Fibroblast of upper back skin (primary cell): Measurements from ENCODE around the gene COL6A1.
"Not testable (repeated sequence)": the region's sequence is repeated elsewhere in the genome, so short reads cannot be mapped to it uniquely, and the experiment has no call there.

ENCODE experiments used
- DNase-seq: peaks from one replicate; pipeline ENCODE4 v3.0.0-alpha.2; 2013

COL6A1 gene

DNA sequence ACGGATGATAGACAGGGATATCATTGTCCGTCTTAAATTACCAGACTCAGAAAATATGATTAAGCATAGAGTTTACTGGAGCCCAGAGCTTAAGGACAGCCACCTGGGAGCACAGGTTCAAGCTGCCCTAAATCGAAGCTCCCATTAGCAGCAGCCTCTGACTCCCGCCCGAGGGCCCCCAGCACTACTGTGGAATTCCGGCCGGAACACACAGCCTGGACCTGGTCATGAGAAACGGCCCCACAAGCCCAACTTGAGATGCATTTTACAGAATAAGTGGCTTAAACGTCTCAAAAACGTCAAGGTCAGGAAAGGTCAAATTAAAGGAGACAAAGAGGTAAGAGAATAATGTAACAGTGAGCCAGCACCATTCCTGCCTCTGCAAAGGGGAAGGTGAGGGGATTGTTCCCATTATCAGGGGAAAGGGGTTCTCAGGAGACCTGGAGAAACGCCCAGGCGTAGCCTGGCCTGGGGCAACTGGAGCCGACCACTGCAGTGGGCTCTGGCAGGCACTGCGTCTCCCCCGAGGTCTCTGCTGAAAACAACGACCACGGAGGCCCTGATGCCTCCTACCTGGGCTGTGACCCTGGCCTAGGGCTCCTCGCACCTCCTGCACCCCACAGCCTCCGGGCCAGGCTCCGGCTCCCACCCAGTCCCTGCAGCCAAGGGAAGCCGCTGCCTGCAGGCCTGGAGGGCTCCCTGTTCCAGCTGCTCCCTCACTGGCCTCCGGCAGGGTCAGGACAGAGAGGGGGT lies 11.5 kb upstream of the COL6A1 start:
- no peak for DNase-seq

DNA sequence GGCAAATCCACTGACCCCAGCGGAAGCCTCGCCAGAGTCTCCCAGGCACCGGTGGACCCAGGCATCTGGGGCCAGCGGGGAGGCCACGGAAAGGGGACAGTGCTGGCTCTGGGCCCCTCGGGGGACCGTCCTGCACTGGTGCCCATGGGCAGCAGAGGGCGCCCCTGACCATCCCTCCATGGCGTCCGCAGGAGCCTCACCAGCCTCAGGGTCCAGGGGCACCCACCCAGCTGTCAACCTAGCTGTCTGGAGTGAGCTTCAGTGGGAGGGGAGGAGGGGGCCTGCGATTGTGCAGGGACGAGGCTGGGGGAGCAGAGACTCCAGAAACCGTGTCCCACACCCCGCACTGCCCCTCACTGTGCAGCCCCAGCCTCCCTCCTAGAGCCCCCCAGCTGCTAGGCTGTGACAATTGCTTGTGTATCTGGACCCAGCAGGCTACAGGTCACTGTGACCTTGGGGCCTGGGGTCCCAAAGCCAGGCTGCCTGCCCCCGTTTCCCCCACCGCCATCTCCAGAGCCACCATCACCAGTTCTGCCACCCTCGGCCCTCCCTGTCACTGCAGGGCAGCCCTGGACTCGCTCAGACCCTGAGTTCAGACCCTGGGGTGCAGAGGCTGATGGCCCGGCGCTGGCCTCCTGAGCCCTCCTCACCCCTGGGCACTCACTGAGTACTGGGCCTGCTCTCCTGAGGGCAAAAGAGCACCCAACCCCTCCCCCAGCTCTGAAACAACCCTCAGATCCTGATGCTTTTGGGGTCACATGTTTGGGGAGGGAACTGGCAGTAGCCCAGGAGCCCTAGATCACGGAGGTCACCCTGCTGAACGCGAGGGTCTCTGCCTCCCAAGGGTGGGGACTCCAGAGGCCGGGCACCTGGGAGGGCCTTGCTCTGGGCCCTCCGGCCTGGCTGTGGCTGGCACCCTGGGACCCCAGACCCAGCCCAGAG lies 10.6 kb upstream of the COL6A1 start:
- peak; percentile 55 for DNase-seq

DNA sequence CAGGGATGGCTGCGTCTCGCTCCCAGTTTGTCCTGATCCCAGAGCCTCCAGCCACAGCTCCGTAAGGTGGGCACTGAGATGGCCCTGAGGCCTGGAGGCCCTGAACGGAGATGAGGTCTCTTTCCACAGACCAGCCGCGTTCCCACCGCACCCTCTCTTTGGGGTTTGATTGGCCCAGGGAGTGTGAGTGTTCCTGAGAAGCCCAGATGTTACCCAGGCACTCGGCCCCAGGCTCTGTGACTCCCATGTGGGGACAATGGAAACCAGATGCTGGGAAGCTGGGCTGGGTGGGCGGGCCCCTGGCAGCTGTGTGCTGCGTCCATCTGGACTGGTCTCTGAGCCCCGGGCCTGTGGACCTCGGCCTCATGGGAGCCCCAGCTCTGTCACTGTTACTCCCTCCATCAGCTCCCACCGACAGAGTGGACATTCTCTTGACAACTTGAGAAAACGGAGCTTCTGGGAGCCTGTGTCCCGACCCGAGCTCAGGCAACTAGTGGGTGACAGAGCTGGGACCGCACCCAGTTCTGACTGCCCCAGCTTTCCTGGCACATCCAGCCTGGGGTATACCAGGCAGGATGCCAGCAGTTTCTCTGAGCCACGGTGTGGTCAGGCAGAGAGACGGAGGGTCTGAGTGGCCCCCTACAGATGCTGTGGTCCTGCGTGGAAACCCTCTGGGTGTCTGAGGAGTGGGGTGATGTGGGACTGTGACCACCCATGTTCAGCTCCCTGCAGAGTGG lies 9.8 kb upstream of the COL6A1 start:
- peak; percentile 90 for DNase-seq

DNA sequence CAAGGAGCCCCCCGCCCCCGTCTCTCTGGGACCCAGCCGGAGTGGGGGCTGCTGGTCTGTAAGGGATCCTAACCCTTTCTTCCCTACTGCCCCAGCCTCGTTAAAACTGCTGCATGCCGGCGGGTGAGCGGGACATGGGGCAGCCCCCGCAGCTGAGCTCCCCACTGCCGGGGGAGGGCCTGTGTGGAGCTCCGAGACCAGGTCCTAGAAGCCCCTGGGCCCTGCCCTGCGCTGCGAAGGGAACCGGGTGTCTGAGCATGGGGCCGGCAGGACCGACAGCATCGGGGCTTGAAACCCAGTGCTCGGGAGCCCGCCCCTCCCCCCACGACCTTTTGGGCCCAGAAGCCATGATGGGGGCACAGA lies 9.2 kb upstream of the COL6A1 start:
- peak; percentile 39 for DNase-seq

DNA sequence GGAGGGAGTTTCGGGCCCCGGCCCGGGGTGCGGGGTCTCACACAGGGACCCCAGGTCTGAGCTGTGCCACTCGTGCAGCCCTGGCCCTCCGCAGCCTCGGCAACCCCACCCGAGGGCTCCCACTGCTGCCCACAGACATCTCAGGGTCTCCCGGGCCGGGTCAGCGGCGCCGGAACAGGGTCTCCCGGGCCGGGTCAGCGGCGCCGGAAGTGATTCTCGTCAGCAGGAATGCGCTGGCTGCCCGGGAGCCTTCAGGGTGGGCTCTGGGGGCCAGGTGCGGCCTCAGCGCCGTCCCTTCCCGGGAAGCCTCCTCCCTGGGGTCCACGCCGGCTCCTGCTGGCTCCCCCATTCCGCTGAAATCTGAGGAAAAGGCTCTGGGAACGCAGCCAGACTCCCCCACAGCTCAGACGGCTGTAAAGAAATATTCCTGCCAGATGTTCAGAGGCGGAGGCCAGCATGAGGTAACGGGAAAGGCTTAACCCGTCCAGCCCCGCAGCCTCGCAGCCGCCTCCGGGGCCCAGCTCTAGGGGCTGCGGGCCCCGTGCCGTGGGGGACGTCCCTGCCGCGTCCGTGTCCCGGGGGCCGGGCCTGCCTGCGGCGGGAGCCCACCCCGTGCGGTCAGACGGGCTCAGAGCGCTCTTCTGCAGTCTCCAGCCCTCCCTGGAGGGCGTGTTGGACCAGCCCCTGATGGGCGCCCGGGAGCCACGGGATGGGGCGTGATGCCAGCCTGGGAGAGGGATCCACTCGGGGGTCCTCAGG lies 8.7 kb upstream of the COL6A1 start:
- peak; percentile 98 for DNase-seq

DNA sequence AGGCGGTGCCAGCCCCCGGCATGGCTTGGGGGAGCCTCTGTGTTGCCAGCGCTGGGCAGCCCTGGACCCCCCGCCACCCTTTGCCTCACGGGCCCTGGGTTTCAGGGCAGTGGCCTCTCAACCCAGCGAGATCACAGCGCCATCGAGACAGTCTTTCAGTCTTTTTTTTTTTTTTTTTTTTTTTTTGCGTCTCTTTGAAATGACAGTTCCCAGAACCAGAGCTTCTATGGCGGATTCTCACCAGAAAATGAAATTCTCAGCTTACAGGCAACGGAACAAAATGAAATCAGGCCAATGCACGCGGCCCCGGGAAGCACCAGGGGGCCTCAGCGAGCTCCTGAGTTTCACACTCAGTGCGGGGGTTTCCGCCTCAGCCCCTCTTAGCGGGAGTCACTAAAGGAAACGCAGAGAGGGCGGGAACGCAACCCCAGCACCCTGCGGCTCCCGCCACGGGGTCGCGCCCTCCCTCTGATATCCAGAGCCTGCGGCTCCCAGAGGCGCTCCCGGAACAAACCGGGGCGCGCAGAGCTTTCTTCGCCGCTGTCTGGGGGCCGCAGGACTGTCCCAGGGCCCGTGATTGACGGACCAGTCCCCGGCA lies 8.0 kb upstream of the COL6A1 start:
- peak; percentile 91 for DNase-seq

DNA sequence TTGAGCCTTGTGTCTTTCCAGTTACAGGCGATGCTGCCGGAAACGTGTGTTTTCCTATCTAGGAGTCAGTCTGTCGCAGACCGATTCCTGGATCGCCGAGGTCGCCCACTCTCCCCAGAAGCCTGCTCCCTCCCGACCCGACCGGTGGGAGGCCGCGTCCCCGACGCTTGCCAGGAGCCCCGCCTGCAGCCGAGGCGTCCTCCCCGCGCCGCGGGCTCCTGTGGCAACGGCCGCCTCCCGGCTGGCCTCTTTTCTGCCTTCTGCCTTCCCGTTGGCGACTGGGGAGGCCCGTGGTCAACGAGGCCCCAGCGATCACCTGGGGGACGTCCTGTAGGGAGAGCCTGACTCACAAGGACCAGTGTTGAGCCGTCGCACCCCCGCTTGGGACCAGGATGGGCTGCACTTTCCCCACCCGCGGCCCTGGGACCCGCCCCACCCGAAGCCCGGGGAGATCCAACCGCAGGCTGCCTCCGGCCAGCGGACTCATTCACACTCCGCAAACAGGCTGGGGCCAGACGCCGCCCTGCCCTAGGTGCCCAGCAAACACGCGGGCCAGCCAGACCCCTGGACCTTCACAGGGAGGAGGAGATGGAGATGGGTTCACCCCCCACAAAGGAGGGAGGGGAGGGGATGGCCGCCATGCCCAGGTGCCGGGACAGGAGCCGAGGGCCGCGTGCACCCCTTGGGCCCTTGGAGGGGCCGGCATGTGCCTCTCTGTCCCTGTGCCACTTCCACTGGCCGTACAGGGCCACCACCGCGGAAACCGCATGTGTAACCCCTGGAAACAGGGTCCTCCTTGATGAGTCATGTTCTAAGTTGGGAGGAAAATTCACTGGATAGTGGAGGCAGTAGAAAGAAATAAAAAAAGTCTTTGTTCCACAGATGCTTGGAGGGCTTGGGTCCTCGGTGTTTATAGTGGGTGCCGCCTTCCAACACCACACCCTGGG lies 7.2 kb upstream of the COL6A1 start:
- peak; percentile 69 for DNase-seq

DNA sequence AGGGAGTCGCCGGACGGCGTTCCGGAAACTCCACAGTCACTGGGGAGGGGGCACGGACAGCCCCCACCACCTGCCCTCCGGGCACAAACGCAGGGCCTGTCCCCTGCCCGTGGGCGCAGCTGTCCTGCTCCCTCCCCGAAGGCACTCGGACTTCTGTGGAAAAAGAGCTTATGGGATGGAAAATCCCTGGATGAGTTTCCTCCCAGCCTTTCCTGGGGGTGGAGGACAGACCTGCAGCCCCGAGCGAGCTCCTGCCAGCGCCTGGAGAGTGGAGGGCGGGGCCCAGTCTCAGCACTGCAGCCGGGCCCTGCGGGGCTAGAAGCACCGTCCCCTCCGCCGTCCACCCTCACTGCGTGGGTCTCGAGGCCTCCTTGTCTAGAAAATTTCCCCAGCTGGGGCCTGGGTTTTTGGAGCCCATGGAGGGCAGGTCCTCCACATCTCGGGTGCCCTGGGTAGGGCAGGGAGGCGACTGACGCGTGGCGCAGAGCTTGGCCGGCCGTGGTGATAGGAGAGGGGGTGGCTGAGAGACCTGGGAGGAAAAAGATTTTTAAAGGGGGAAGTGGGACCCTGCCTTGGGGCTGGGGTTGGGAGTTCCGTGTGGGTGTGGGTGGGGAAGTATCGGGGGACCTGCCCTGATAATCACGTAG lies 6.4 kb upstream of the COL6A1 start:
- DNase-seq, result peak; percentile 44

DNA sequence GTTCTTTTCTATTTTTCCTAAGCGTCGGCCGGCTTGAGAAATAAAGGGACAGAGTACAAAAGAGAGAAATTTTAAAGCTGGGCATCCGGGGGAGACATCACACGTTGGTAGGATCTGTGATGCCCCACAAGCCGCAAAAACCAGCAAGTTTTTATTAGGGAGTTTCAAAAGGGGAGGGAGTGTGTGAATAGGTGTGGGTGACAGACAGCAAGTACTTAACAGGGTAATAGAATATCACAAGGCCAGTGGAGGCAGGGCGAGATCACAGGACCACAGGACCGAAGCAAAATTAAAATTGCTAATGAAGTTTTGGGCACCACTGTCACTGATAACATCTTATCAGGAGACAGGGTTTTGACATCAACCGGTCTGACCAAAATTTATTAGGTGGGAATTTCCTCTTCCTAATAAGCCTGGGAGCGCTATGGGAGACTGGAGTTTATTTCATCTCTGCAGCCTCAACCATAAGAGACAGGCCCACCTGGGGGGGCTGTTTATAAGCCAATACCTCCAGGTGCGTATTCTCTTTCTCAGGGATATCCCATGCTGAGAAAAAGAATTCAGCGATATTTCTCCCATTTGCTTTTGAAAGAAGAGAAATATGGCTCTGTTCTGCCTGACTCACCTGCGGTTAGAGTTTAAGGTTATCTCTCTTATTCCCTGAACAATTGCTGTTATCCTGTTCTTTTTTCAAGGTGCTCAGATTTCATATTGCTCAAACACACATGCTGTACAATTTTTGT lies 5.7 kb upstream of the COL6A1 start:
- DNase-seq, result not testable (repeated sequence)

DNA sequence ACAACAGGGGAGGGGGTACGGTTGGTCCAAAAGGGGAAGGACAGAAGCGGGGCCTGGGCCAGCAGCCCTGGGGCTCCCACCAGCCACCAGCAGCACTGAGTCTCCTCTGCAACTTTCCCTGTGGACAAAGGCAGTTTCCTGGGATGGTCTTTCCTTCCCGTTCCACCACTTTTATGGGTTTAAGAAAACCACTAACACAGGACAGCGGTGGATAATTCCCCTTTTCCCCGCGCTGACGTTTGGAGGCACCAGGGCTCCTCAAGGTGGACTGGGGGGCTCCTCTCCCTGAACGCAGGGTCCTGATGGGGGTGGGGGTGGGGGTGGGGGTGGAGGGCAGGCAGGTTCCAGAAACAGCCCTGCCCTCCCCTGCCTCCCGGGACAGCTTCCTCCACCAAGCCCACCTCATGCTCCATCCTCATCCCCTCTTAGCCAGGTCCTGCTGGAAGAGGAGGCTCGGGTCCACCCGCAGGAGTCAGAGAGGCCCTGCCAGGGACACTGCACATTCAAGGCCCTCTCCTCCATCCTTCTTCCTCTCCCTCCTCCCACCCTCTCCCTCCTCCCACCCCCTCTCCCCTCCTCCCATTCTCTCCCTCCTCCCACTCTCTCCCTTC lies 4.8 kb upstream of the COL6A1 start:
- no peak for DNase-seq

DNA sequence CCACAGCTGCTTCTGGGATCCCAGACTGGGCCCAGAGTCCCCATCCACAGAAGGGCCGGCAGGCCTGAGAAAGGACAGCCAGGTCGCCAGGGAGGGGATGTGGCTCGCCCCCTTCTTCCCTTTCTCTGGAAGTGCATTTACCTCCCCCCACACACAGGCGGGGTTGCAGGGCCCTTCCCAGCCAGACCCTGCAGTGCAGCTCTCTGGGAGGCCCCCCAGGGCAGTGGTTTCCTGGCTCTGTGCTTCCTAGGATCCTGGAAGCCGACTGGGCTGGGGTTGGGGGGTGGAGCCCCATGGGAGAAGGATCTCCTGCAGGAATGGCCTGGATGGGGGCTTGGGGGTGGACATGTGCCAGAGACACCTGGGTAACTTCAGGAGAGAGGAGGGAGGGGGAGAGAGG lies 4.2 kb upstream of the COL6A1 start:
- peak; percentile 81 for DNase-seq

DNA sequence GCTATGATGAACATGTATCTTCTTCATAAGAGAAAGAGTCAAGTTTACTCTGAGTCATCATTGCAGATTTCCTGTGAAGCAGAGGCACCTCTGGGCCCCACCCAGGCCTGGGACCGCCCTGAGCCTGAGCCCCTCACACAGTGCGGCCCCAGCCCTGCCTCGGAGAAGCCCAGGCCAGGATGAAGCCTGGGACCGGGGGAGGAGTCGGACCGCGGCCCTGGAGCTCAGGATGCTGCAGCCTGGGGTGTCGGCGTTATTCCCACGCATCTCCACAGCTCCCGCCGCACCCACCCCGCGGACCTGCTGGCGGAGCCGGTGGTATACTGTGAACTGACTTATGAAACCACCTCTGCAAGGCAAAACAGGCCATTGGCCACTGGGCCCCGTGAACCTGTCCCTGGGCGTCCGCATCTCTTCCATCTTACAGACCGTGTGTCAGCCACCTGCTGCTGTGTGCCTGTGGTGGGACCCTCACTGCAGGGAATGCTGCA lies 2.4 kb upstream of the COL6A1 start:
- DNase-seq, result peak; percentile 49

DNA sequence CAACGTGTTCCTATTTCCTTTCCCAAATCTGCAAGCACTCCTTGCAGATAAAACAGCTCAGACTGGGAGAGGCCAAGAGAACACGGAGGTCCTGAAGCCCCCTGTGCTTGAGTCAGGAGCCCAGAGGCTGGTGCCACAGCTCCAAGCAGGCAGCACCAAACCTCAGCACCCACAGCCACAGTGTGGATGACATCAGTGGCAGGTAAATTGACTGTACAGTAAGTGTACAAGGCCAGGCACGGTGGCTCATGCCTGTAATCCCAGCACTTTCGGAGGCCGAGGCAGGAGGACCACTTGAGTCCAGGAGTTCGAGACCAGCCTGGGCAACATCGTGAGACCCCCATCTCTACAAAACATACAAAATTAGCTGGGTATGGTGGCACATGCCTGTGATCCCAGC lies 1.9 kb upstream of the COL6A1 start:
- DNase-seq, result no peak

DNA sequence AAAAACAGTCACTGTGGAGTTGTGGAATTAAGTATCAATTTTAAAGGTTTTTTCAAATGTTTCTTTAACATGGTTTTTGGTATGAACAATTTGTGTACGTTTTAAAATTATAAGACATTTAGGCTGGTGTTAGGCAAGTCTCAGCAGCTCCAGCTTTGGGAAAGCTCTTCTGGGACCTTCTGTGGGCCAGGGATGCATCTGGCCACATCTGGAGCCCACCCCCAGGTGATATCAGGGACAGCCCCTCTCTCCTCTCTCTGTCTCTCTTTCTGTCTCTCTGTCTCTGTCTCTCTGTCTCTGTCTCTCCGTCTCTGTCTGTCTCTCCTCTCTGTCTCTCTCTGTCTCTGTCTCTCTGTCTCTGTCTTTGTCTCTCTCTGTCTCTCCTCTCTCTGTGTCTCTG lies 1.3 kb upstream of the COL6A1 start:
- no peak for DNase-seq

DNA sequence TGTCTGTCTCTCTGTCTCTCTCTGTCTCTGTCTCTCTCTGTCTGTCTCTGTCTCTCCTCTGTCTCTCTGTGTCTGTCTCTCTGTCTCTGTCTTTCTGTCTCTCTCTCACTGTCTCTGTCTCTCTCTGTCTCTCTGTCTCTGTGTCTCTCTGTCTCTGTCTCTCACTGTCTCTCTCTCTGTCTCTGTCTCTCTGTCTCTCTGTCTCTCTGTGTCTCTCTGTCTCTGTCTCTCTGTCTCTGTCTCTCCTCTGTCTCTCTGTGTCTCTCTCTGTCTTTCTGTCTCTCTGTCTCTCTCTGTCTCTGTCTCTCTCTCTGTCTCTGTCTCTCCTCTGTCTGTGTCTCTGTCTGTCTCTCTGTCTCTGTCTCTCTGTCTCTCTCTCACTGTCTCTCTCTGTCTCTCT lies 873 bp upstream of the COL6A1 start:
- DNase-seq, result no peak

DNA sequence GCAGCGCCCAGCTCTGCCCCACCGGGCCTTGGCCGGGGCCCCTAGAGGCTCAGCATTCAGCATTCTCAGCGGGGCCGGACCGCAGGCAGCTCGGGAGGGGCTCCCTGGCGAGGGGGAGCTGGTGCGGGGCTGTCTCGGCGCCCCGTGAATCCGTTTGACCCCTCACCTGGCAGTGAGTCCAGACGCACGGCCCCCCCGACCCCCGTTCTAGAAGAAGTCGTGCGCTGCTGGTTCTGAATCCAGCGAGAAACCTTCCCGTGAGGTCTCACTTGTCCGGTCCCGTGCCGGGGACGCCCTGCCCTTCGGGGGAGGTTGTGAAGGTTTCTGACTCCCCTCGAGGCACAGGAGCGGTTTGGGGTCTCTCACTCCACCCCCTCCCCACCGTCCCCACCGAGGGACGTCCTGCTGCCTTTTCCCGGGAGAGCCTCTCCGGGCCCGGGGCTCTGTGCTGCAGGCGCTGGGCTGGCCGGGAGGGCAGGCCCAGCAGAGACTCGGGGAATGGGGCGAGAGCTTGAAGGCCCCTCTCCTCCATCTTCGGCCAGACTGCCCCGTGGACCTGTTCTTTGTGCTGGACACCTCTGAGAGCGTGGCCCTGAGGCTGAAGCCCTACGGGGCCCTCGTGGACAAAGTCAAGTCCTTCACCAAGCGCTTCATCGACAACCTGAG lies 655 bp downstream of the COL6A1 start:
- DNase-seq, result no peak

DNA sequence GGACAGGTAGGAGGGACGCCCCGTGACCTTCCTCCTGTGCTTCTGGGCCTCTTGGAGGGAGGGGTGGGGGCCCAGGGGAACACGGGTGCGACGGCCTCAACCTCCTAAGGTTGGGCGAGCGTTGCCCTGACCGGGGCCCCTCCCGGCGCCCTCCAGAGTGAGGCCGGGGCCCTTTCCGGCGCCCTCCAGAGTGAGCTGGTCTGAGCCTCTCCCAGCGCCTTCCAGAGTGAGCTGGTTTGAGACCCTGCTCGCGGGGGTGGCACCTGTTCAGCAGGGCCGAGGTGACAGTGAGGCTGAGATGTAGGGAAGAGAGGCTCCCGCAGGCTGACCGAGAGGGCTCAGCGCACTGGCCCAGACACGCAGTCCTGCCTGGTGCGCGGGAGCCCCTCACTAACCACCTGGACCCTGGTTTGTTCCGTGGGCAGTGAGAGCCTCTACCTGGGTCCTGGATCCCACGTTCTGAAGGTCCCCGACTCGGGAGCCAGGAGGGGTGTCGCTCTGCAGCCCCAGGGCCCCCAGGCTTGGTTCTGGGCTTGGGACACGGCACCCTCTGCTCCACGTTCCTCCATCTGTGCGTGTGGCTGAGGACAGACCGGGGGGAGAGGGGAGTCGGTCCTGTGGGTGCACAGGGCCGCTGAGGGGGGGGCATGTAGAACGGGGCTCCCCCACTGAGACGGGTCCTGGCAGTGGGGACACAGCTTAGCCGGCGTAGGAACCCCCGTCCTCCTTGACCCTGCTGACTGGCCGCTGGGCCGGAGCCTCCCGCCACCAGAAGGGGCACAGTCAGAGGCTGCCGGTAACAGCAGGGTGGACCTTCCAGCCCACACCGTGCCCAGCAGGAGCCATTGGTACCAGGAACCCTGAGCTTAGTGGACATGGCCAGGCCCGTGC lies 1.4 kb downstream of the COL6A1 start:
- DNase-seq, result no peak

DNA sequence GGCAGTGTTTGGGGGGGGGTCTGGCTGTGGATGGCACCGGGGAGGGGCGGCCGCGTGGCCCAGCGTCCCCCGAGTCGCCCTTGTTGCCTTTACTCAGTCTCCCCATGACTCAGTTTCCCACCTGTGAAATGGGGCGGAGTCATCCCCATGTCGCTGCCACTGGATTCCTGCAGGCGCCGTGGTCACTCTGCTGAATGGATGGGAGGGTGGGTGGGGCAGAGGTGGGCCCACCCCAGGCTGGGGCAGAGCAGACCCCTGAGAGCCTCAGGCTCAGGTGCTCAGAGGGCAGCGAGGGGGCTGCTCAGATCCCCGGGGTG lies 2.0 kb downstream of the COL6A1 start:
- DNase-seq, result no peak
